IMR-90 (cell line): ENCODE measurements around the gene GSPT1. TPM values are rescaled to one million over a fixed set of nuclear protein-coding genes. Genes with fewer than 3 reads are reported as not detected.

Experiments used
- ATAC-seq: fragments of 200-7000 bp; cut with Tn5 transposase; 2 replicates; pipeline ENCODE4 v1.9.1; 2020; ENCODE audit warnings: low read depth, mild to moderate bottlenecking, moderate library complexity
- BruUV-seq: library from RNA; stranded (reverse); fragments of 400-500 nt; replicated peaks from 2 replicates; lab custom pipeline; 2021; lab: Mats Ljungman, UMichigan
- CTCF ChIA-PET: fragments of 300-600 bp; formaldehyde crosslinking; extraction: SDS; loops from one replicate; lab custom pipeline; 2021; ENCODE audit warnings: antibody characterized with exemption; lab: Yijun Ruan, JAX
- POLR2A ChIA-PET: fragments of 300-600 bp; sonication (Branson Sonifier 250); formaldehyde crosslinking; loops from one replicate; lab custom pipeline; 2022; ENCODE audit warnings: antibody characterized with exemption; ENCODE audit not compliant: unreplicated experiment; lab: Charles Lee
- DNase-seq: peaks from one replicate; pipeline ENCODE4 v3.0.0; 2013
- H2AFZ ChIP-seq: replicated peaks from 2 replicates; pipeline ENCODE3; 2013; ENCODE audit warnings: low read length, mild to moderate bottlenecking; ENCODE audit not compliant: poor library complexity
- H2AK5ac ChIP-seq: 2 replicates; pipeline ENCODE4 v1.6.1; 2013; ENCODE audit warnings: low read depth, low read length, inconsistent platforms
- H2AK9ac ChIP-seq: replicated peaks from 2 replicates; pipeline ENCODE3; 2013; ENCODE audit warnings: mild to moderate bottlenecking, low read depth, low read length, moderate library complexity; ENCODE audit not compliant: poor library complexity
- H2BK120ac ChIP-seq: 2 replicates; pipeline ENCODE4 v1.6.1; 2013; ENCODE audit warnings: low read depth, low read length, inconsistent platforms
- H2BK15ac ChIP-seq: 3 replicates; pipeline ENCODE4 v1.6.1; 2013; ENCODE audit warnings: low read depth, low read length, inconsistent platforms
- H2BK20ac ChIP-seq: 2 replicates; pipeline ENCODE4 v1.6.1; 2013; ENCODE audit warnings: low read depth, mild to moderate bottlenecking, inconsistent platforms, low read length, moderate library complexity
- H2BK5ac ChIP-seq: 2 replicates; pipeline ENCODE4 v1.6.1; 2013; ENCODE audit warnings: mild to moderate bottlenecking, low read depth, low read length, inconsistent platforms; ENCODE audit not compliant: poor library complexity, severe bottlenecking
- H3K14ac ChIP-seq: replicated peaks from 2 replicates; pipeline ENCODE4 v1.6.1; 2013; ENCODE audit warnings: low read depth, low read length, inconsistent platforms
- H3K18ac ChIP-seq: 2 replicates; pipeline ENCODE4 v1.6.1; 2013; ENCODE audit warnings: low read depth, low read length, control low read depth
- H3K23ac ChIP-seq: 2 replicates; pipeline ENCODE4 v1.6.1; 2013; ENCODE audit warnings: low read depth, low read length, inconsistent platforms
- H3K27ac ChIP-seq: 2 replicates; pipeline ENCODE4 v1.5.1; 2013; ENCODE audit warnings: mild to moderate bottlenecking, control low read depth, low read length; ENCODE audit not compliant: insufficient read depth
- H3K27me3 ChIP-seq: 2 replicates; pipeline ENCODE4 v1.6.1; 2013; ENCODE audit warnings: low read length; ENCODE audit not compliant: control insufficient read depth, insufficient read depth
- H3K36me3 ChIP-seq: 2 replicates; pipeline ENCODE4 v1.6.1; 2013; ENCODE audit warnings: low read length, mixed read lengths; ENCODE audit not compliant: control insufficient read depth, insufficient read depth
- H3K4ac ChIP-seq: 2 replicates; pipeline ENCODE4 v1.6.1; 2013; ENCODE audit warnings: low read depth, low read length, inconsistent platforms
- H3K4me1 ChIP-seq: 2 replicates; pipeline ENCODE4 v1.6.1; 2013; ENCODE audit warnings: low read length, mixed read lengths; ENCODE audit not compliant: control insufficient read depth, insufficient read depth
- H3K4me2 ChIP-seq: 2 replicates; pipeline ENCODE4 v1.6.1; 2013; ENCODE audit warnings: low read depth, mild to moderate bottlenecking, control low read depth, low read length, moderate library complexity
- H3K4me3 ChIP-seq: 2 replicates; pipeline ENCODE4 v1.5.1; 2013; ENCODE audit warnings: low read depth, mild to moderate bottlenecking, control low read depth, low read length, moderate library complexity; ENCODE audit not compliant: insufficient read depth
- H3K56ac ChIP-seq: 2 replicates; pipeline ENCODE4 v1.6.1; 2013; ENCODE audit warnings: low read length, inconsistent platforms; ENCODE audit not compliant: insufficient read depth; ENCODE audit errors: extremely low read depth
- H3K79me1 ChIP-seq, 2 experiments: 2 replicates each; pipeline ENCODE4 v1.6.1; 2013; ENCODE audit warnings: low read length in 2 of 2, inconsistent platforms in 1 of 2, low read depth in 1 of 2
- H3K9ac ChIP-seq: 2 replicates; pipeline ENCODE4 v1.6.1; 2013; ENCODE audit warnings: low read depth, low read length, control low read depth
- H3K9me1 ChIP-seq: 2 replicates; pipeline ENCODE4 v1.6.1; 2013; ENCODE audit warnings: low read length, inconsistent platforms; ENCODE audit not compliant: insufficient read depth
- H3K9me3 ChIP-seq: 2 replicates; pipeline ENCODE4 v1.6.1; 2013; ENCODE audit warnings: low read length; ENCODE audit not compliant: control insufficient read depth, insufficient read depth
- H4K20me1 ChIP-seq: 2 replicates; pipeline ENCODE4 v1.6.1; 2013; ENCODE audit warnings: low read length, inconsistent platforms; ENCODE audit not compliant: insufficient read depth
- H4K5ac ChIP-seq: 2 replicates; pipeline ENCODE4 v1.6.1; 2013; ENCODE audit warnings: mild to moderate bottlenecking, low read depth, low read length, control low read depth
- H4K8ac ChIP-seq, 2 experiments: 2 replicates each; pipeline ENCODE4 v1.6.1; 2013; ENCODE audit warnings: low read depth in 2 of 2, low read length in 2 of 2, control low read depth in 1 of 2, inconsistent platforms in 1 of 2
- H4K91ac ChIP-seq: 2 replicates; pipeline ENCODE4 v1.6.1; 2013; ENCODE audit warnings: low read depth, low read length, inconsistent platforms; ENCODE audit not compliant: insufficient read depth
- BHLHE40 ChIP-seq: fragments of 150-350 bp; IDR thresholded peaks from 2 replicates; pipeline ENCODE4 v1.6.1; 2016; ENCODE audit warnings: mild to moderate bottlenecking, low read depth, low read length
- CEBPB ChIP-seq: IDR thresholded peaks from 2 replicates; pipeline ENCODE4 v1.6.1; 2012; ENCODE audit warnings: low read depth, low read length, improper control_type of control experiment
- CTCF ChIP-seq: conservative IDR thresholded peaks from 2 replicates; pipeline ENCODE4 v1.5.1; 2012; ENCODE audit warnings: mild to moderate bottlenecking, low read depth, low read length, improper control_type of control experiment
- FOS ChIP-seq: fragments of 150-350 bp; IDR thresholded peaks from 2 replicates; pipeline ENCODE4 v1.6.1; 2016; ENCODE audit warnings: low read depth, low read length
- RAD21 ChIP-seq: IDR thresholded peaks from 2 replicates; pipeline ENCODE4 v1.6.1; 2012; ENCODE audit warnings: low read length, improper control_type of control experiment
- RFX5 ChIP-seq: IDR thresholded peaks from 2 replicates; pipeline ENCODE4 v1.8.0; 2012; ENCODE audit warnings: low read depth, mild to moderate bottlenecking, low read length, moderate library complexity
- SMC3 ChIP-seq: fragments of 150-350 bp; IDR thresholded peaks from 2 replicates; pipeline ENCODE4 v1.6.1; 2016; ENCODE audit warnings: low read depth, mild to moderate bottlenecking, antibody characterized with exemption, low read length, moderate library complexity
- WGBS, 2 experiments: methylation state at CpG; one replicate each; pipeline versions ENCODE4 v1.1.5 to v1.1.7; 2013; ENCODE audit warnings: missing lambda C conversion rate in 2 of 2; ENCODE audit not compliant: insufficient read length in 1 of 2; ENCODE audit errors: extremely low coverage in 2 of 2; 5-methylcytosine and 5-hydroxymethylcytosine counted together
- dilution Hi-C: fragments of 300-500 bp; cut with HindIII; formaldehyde crosslinking; loops from one replicate; pipeline ENCODE4 v1.14.3; 2018; ENCODE audit warnings: low sequenced_read_pairs; ENCODE audit not compliant: unreplicated experiment
- in situ Hi-C: fragments of 300-500 bp; cut with MboI; formaldehyde crosslinking; loops from 3 replicates; pipeline ENCODE4 v1.14.3; 2019; ENCODE audit warnings: low sequenced_read_pairs, inconsistent platforms, mixed read lengths
- intact Hi-C: fragments of 100-400 bp; cut with micrococcal nuclease; formaldehyde crosslinking; loops from 2 replicates; pipeline ENCODE4 v1.10.0; 2022
- polyA plus RNA-seq, 3 experiments: library from polyadenylated mRNA; depleted of rRNA; stranded (reverse); fragments of >200 nt; gene quantifications; 2 replicates each; pipeline ENCODE4 v1.2.3, GENCODE V29; 2012; ENCODE audit warnings: low replicate concordance in 1 of 3
- total RNA-seq: library from RNA; depleted of rRNA; stranded (reverse); fragments of >200 nt; gene quantifications from 2 replicates; pipeline ENCODE4 v1.2.3, GENCODE V29; 2012

GSPT1 gene
- total and polyA plus RNA-seq, 2 of the 4 experiments (the other 2 are of a cell fraction), result 76.3 to 84.8 TPM

- no peak overlapping the region for H3K4ac ChIP-seq
- H4K91ac ChIP-seq, result no peak overlapping the region
- in situ Hi-C loops, result no loop called here
- no peak for DNase-seq
- intact Hi-C loops, result loop anchor here (10.0 kb wide), 1 partner anchor 81 kb away; the partner anchor contains the start of gene SNX29
- H2AK9ac ChIP-seq, result no peak overlapping the region
- H3K18ac ChIP-seq, result no peak overlapping the region
- H2BK20ac ChIP-seq, result no peak overlapping the region
- H4K20me1 ChIP-seq, result peaks cover 29% of the 10 kb centered on the region
- H4K8ac ChIP-seq, result no peak overlapping the region
- H3K36me3 ChIP-seq, result peaks cover 24% of the 10 kb centered on the region
- H2AK5ac ChIP-seq, result no peak overlapping the region
- H2BK5ac ChIP-seq, result no peak overlapping the region
- H3K9ac ChIP-seq, result no peak overlapping the region
- H3K27ac ChIP-seq, result no peak overlapping the region
- peaks cover 20 to 45% of the 10 kb centered on the region in 2 experiments for H3K79me1 ChIP-seq
- no peak overlapping the region for H3K56ac ChIP-seq
- no peak overlapping the region for H4K5ac ChIP-seq
- no peak overlapping the region for H3K4me2 ChIP-seq
- H3K9me1 ChIP-seq, result 0 out of 2 replicates have a peak, but pooled peaks cover 4% of the 10 kb centered on the region
- CTCF ChIA-PET, result no interaction called here
- ATAC-seq, result no peak
- H3K4me1 ChIP-seq, result peaks cover 4% of the 10 kb centered on the region
- H2BK120ac ChIP-seq, result no peak overlapping the region
- BruUV-seq, result no TSS peak
- 88% methylated on average over 1 of the region's 2 CpGs; no CpG with 5 or more reads in 1 of the 2 experiments for WGBS, 2 experiments
- H2BK15ac ChIP-seq, result no peak overlapping the region
- POLR2A ChIA-PET, result no interaction called here
- no peak overlapping the region for H3K23ac ChIP-seq
- no peak overlapping the region for H2AFZ ChIP-seq
- no peak overlapping the region for H3K4me3 ChIP-seq
- dilution Hi-C loops, result no loop called here
- TF ChIP-seq CEBPB (no peak), RAD21 (no peak), CTCF (no peak), RFX5 (no peak), BHLHE40 (no peak), SMC3 (no peak), FOS (no peak)
- no peak overlapping the region for H3K14ac ChIP-seq
- H3K27me3 ChIP-seq, result no peaks in the 10 kb centered on the region
- H3K9me3 ChIP-seq, result no peaks in the 10 kb centered on the region
These were observed 22.2 kb downstream of the GSPT1 start for GRCh38 chr16:11893571-11893970.
